GM13977 (cell line): ENCODE results near the gene ACBD4.

ENCODE experiments used
- DNase-seq: peaks from one replicate; pipeline ENCODE4 v3.0.0; 2012; ENCODE audit warnings: low spot score
- CTCF ChIP-seq: IDR thresholded peaks from 2 replicates; pipeline ENCODE4 v1.5.1; 2012; ENCODE audit warnings: mild to moderate bottlenecking, control low read depth; ENCODE audit not compliant: insufficient read depth; ENCODE audit errors: extremely low read depth, missing control alignments
- in situ Hi-C: fragments of 300-500 bp; cut with MboI; formaldehyde crosslinking; loops from one replicate; pipeline ENCODE4 v1.12.0; 2022; ENCODE audit warnings: low sequenced_read_pairs, low pct_unique_long_range_greater_than_20kb, mixed read lengths, inconsistent platforms; ENCODE audit not compliant: unreplicated experiment

The ACBD4 gene

GRCh38 chr17:45114117-45114932 is 21.2 kb upstream of the ACBD4 start:
- TF ChIP-seq CTCF, result no peak
- in situ Hi-C loops, result no loop called here
- DNase-seq, result no peak

GRCh38 chr17:45115015-45115625 is 20.4 kb upstream of the ACBD4 start:
- TF ChIP-seq CTCF, result no peak
- in situ Hi-C loops, result no loop called here
- DNase-seq, result no peak

- no peak for TF ChIP-seq CTCF
- DNase-seq, result no peak
- in situ Hi-C loops, result no loop called here
Measured at GRCh38 chr17:45115871-45116270, 19.6 kb upstream of the ACBD4 start.

GRCh38 chr17:45116434-45117016 is 19.0 kb upstream of the ACBD4 start:
- no peak for TF ChIP-seq CTCF

GRCh38 chr17:45117334-45117733 is 18.2 kb upstream of the ACBD4 start:
- no peak for TF ChIP-seq CTCF
- in situ Hi-C loops, result no loop called here

More at GRCh38 chr17:45116434-45117016, 19.0 kb upstream of the ACBD4 start:
- no peak for DNase-seq
- in situ Hi-C loops, result no loop called here

GRCh38 chr17:45117848-45118646 is 17.4 kb upstream of the ACBD4 start:
- no peak for TF ChIP-seq CTCF
- in situ Hi-C loops, result no loop called here
- no peak for DNase-seq

More at GRCh38 chr17:45117334-45117733, 18.2 kb upstream of the ACBD4 start:
- DNase-seq, result no peak
